Spleen (tissue), 11 donors: ENCODE measurements around the gene WDR88. TPM values are rescaled to one million over a fixed set of nuclear protein-coding genes. Genes with fewer than 3 reads are reported as not detected.

ENCODE experiments used
- DNase-seq: peaks from one replicate; pipeline ENCODE4 v3.0.0-alpha.2; 2020
- H3K27ac ChIP-seq, 8 donors: fragments of 200-600 bp; sonication (generic) in 7 of 8; 1 replicate in 4 of 8; 2 replicates in 4 of 8; pipeline versions ENCODE4 v1.5.0 to v1.8.0; 2016 to 2021; ENCODE audit warnings: inconsistent platforms in 4 of 8, mild to moderate bottlenecking in 4 of 8, moderate library complexity in 1 of 8
- H3K27me3 ChIP-seq, 7 donors: fragments of 200-600 bp; sonication (generic) in 6 of 7; replicated peaks in 1 of 7; 1 replicate in 4 of 7; 2 replicates in 3 of 7; pipeline versions ENCODE4 v1.5.0 to v1.8.0; 2016 to 2021; ENCODE audit warnings: inconsistent platforms in 3 of 7, mild to moderate bottlenecking in 1 of 7
- H3K36me3 ChIP-seq, 6 donors: fragments of 200-600 bp; sonication (generic) in 5 of 6; 1 replicate in 4 of 6; 2 replicates in 2 of 6; pipeline versions ENCODE4 v1.5.0 to v1.8.0; 2016 to 2021; ENCODE audit warnings: inconsistent platforms in 2 of 6
- H3K4me1 ChIP-seq, 6 donors: fragments of 200-600 bp; sonication (generic) in 5 of 6; 1 replicate in 3 of 6; 2 replicates in 3 of 6; pipeline versions ENCODE4 v1.5.0 to v1.8.0; 2016 to 2021; ENCODE audit warnings: inconsistent platforms in 3 of 6
- H3K4me3 ChIP-seq, 8 donors: fragments of 200-600 bp; sonication (generic) in 7 of 8; 1 replicate in 4 of 8; 2 replicates in 4 of 8; pipeline versions ENCODE4 v1.5.0 to v1.8.0; 2016 to 2021; ENCODE audit warnings: inconsistent platforms in 4 of 8, mild to moderate bottlenecking in 4 of 8, moderate library complexity in 2 of 8
- H3K9me3 ChIP-seq, 8 donors: fragments of 200-600 bp; sonication (generic) in 7 of 8; 1 replicate in 4 of 8; 2 replicates in 4 of 8; pipeline versions ENCODE4 v1.5.0 to v1.8.0; 2016 to 2021; ENCODE audit warnings: inconsistent platforms in 4 of 8
- CTCF ChIP-seq, 11 experiments: fragments of 200-600 bp in 7 of 11; fragments of 450-650 bp in 4 of 11; sonication (generic) in 4 of 11; IDR thresholded peaks in 8 of 11; conservative IDR thresholded peaks in 3 of 11; 1 replicate in 7 of 11; 2 replicates in 4 of 11; pipeline versions ENCODE4 v1.4.0 to v1.8.0; 2016 to 2021; ENCODE audit warnings: antibody characterized with exemption in 11 of 11, inconsistent platforms in 4 of 11, mild to moderate bottlenecking in 1 of 11
- POLR2A ChIP-seq, 3 donors: fragments of 450-650 bp; IDR thresholded peaks; one replicate each; pipeline ENCODE4 v1.5.1; 2017; ENCODE audit warnings: antibody characterized with exemption in 3 of 3, mild to moderate bottlenecking in 1 of 3
- POLR2AphosphoS5 ChIP-seq, 3 donors: sonication (generic); formaldehyde crosslinking; IDR thresholded peaks; one replicate each; pipeline ENCODE4 v1.5.1; 2017; ENCODE audit warnings: antibody characterized with exemption in 3 of 3
- WGBS, 5 donors: extraction: QIAGEN DNeasy Blood & Tissue Kit in 3 of 5; methylation state at CpG; one replicate each; pipeline versions ENCODE4 v1.1.5 to v1.1.7; 2013 to 2018; 5-methylcytosine and 5-hydroxymethylcytosine counted together
- intact Hi-C: fragments of 100-400 bp; cut with DNase I; formaldehyde crosslinking; loops from one replicate; pipeline ENCODE4 v1.15.0; 2023; ENCODE audit warnings: low total_unique reads
- polyA plus RNA-seq, 3 donors: library from polyadenylated mRNA; stranded (reverse); fragments of 200-250 nt; gene quantifications; one replicate each; pipeline ENCODE4 v1.2.1, GENCODE V29; 2013
- total RNA-seq, 7 donors: library from RNA; depleted of rRNA in 3 of 7; stranded (reverse); fragments of >200 nt in 3 of 7; fragmentation: NEBNext Ultra II Directional in 4 of 7; extraction: Animal tissue kit (Norgen Biotek cat#: 25700) in 4 of 7; gene quantifications; one replicate each; pipeline versions ENCODE4 v1.1.0 to v1.2.1, GENCODE V29; 2016 to 2021
- donor health status: healthy with polysubstance abuse.
- donor health status: DM: no; HTN: no; CAD: no; lungs with moderate emphysema.
- donor health status: DM: no; HTN: no; CAD: no.
- donor health status: Bipolar disorder and iron deficiency.
- donor health status: healthy.
- donor health status: DM: no; HTN: no; CAD: no.
- donor health status: DM: yes; HTN: yes; CAD: no.

Gene WDR88
- total and polyA plus RNA-seq, 10 donors = 0.07 TPM; not detected in 9

DNA sequence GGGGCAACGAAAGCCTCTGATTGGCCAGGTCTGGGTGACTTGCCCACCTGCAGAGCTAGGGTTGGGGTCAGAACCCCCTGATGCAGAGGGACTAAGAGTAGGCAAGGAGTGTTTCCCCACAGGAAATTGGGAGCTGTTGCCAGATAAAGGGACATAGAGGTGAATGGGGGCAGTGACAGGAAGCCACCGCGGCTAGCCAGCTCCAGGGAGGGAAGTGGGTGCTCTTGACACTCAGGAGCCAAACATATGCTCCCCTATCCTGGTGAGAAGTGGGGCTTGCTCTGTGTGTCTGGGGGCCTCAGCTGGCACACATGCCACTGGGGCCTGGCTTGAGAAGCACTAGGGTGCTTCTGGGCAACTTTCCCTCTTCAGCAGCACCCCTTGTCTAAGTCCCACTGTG, 26.0 kb downstream of the WDR88 start:
- intact Hi-C loops = no loop called here
- DNase-seq = peak; percentile 61
- Histone ChIP-seq H3K27me3 (no peaks in the 10 kb centered on the region), H3K36me3 (no peaks in the 10 kb centered on the region), H3K4me1 (peaks cover 0 to 45% (median 17%) of the 10 kb centered on the region in 6 donors), H3K27ac (no peak overlapping the region), H3K4me3 (no peak overlapping the region), H3K9me3 (no peaks in the 10 kb centered on the region)
- 32 to 50% (median 39%) methylated on average over 3 of the region's 3 CpGs for WGBS, 5 donors
- TF ChIP-seq POLR2A (IDR thresholded peaks at IDR 0.05) (no peak), POLR2AphosphoS5 (IDR thresholded peaks at IDR 0.05) (no peak), CTCF (IDR thresholded peaks at IDR 0.05 in 8 of 11, conservative IDR thresholded peaks at IDR 0.05 in 3 of 11) (no peak)

DNA sequence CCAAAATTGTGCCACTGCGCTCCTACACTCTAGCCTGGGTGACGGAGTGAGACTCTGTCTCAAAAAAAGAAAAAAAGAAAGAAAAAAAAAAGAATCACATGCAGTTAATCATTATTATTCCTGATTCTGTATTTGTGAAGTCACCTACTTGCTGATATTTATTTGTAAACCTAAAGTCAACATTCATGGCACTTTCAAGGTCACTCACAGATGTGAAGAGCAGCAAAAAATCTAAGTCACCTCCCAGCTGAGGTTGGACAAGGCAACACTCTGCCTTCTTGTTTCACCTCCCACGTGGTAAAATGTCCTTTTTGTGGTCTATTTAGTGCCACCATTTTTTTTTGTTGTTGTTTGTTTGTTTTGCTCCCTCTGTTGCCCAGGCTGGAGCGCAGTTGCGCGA, 26.5 kb downstream of the WDR88 start:
- no peaks in the 10 kb centered on the region for H3K9me3 ChIP-seq
- H3K27ac ChIP-seq = no peak overlapping the region
- H3K4me1 ChIP-seq = peaks cover 0 to 45% (median 17%) of the 10 kb centered on the region in 6 donors
- WGBS, 5 donors = 85 to 95% (median 87%) methylated on average over 6 of the region's 6 CpGs
- intact Hi-C loops = no loop called here
- H3K4me3 ChIP-seq = no peak overlapping the region
- H3K36me3 ChIP-seq = no peaks in the 10 kb centered on the region
- H3K27me3 ChIP-seq = no peaks in the 10 kb centered on the region
- TF ChIP-seq POLR2A (IDR thresholded peaks at IDR 0.05) (no peak), POLR2AphosphoS5 (IDR thresholded peaks at IDR 0.05) (no peak), CTCF (IDR thresholded peaks at IDR 0.05 in 8 of 11, conservative IDR thresholded peaks at IDR 0.05 in 3 of 11) (no peak)
- no peak for DNase-seq

DNA sequence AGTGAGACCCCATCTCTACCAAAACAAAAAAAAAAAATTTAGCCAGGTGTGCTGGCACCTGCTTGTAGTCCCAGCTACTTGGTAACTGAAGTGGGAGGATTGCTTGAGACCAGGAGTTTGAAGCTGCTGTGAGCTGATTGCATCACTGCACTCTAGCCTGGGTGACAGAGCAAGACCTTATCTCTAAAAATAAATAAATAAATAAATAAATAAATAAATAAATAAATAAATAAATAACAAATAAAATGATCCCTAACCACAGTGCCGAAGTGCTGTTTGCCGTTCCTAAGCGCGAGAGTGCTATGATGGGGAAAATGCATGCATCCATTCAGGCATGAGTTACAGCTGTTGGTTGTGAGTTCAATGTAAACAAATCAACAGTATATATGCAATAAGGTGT, 27.2 kb downstream of the WDR88 start:
- DNase-seq = peak; percentile 4
- TF ChIP-seq POLR2A (IDR thresholded peaks at IDR 0.05) (no peak), POLR2AphosphoS5 (IDR thresholded peaks at IDR 0.05) (no peak), CTCF (IDR thresholded peaks at IDR 0.05 in 8 of 11, conservative IDR thresholded peaks at IDR 0.05 in 3 of 11) (no peak)
- peaks cover 0 to 45% (median 17%) of the 10 kb centered on the region in 6 donors for H3K4me1 ChIP-seq
- H3K27ac ChIP-seq = no peak overlapping the region
- no peaks in the 10 kb centered on the region for H3K36me3 ChIP-seq
- intact Hi-C loops = no loop called here
- no peak overlapping the region for H3K4me3 ChIP-seq
- no peaks in the 10 kb centered on the region for H3K9me3 ChIP-seq
- 85 to 99% (median 97%) methylated on average over 4 of the region's 4 CpGs for WGBS, 5 donors
- no peaks in the 10 kb centered on the region for H3K27me3 ChIP-seq

GRCh38 chr19:33159893-33160292, 28.0 kb downstream of the WDR88 start:
- Histone ChIP-seq H3K27ac (peak overlapping the region in 5 of 8 donors; percentile 26 to 75 (median 54)), H3K4me1 (peaks cover 0 to 45% (median 17%) of the 10 kb centered on the region in 6 donors), H3K4me3 (no peak overlapping the region), H3K27me3 (no peaks in the 10 kb centered on the region), H3K36me3 (no peaks in the 10 kb centered on the region), H3K9me3 (no peaks in the 10 kb centered on the region)
- peak; percentile 51 for DNase-seq
- no peak for TF ChIP-seq POLR2A (IDR thresholded peaks at IDR 0.05)
- intact Hi-C loops = no loop called here
- 78 to 91% (median 85%) methylated on average over 7 to 8 of the region's 8 CpGs for WGBS, 5 donors

- H3K9me3 ChIP-seq = no peaks in the 10 kb centered on the region
- intact Hi-C loops = no loop called here
- H3K4me3 ChIP-seq = no peak overlapping the region
- H3K27ac ChIP-seq = peak overlapping the region in 4 of 8 donors; percentile 26 to 75 (median 60)
- H3K27me3 ChIP-seq = no peaks in the 10 kb centered on the region
- WGBS, 5 donors = 41 to 81% (median 65%) methylated on average over 4 of the region's 4 CpGs
- H3K36me3 ChIP-seq = no peaks in the 10 kb centered on the region
- peaks cover 0 to 45% (median 17%) of the 10 kb centered on the region in 6 donors for H3K4me1 ChIP-seq
- no peak for TF ChIP-seq POLR2AphosphoS5 (IDR thresholded peaks at IDR 0.05)
- TF ChIP-seq POLR2A (IDR thresholded peaks at IDR 0.05) = no peak
- TF ChIP-seq CTCF (IDR thresholded peaks at IDR 0.05 in 8 of 11, conservative IDR thresholded peaks at IDR 0.05 in 3 of 11) = no peak
- DNase-seq = peak; percentile 19
These were observed 29.3 kb downstream of the WDR88 start for GRCh38 chr19:33161201-33161600.
